ENCODE results near the gene S1PR2.
A peak's percentile ranks its signal among the peaks of the same experiment; 100 is the strongest.
"Not testable (repeated sequence)": the region's sequence is repeated elsewhere in the genome, so short reads cannot be mapped to it uniquely, and the experiment has no call there.

Gene S1PR2

DNA sequence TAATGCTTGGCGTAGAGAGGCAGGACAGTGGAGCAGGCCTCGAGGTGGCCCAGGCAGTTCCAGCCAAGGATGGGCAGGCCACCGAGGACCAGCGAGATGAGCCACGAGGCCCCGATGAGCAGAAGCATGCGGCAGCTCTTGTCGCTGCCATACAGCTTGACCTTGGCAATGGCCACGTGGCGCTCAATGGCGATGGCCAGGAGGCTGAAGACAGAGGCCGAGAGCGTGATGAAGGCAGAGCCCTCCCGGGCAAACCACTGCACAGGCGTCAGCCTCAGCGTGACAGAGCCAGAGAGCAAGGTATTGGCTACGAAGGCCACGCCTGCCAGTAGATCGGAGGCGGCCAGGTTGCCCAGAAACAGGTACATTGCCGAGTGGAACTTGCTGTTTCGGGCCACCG is 6.8 kb downstream of the S1PR2 start:
- no peak for DNase-seq (ENCODE audit: low spot score)

DNA sequence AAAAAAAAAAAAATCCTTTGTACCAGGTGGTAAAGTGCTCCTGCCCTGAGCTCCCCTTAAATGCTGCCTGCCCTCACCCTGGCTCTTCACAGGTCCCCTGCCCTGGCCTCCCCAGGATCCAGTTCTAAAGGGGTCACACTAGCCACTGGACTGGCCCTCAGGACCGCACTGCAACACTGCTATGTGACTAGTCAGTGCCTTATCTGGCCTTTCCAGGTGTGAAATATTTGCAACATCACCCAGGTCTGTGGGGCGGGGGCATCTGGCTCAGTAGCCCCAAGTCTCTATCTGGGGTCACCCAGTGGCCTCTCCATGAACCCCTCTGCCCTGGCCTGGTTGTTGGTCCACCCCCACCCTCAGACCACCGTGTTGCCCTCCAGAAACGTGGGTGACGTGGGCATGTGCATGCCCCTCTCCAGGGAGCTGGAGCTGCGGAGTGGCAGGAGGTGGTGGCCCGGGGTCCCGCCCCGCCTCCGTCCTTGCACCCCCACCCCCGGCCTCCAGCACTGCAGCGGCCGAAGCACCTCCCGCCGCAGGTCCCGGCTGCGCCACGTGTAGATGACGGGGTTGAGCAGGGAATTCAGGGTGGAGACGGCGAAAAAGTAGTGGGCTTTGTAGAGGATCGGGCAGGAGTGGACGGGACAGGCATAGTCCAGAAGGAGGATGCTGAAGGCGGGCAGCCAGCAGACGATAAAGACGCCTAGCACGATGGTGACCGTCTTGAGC is 7.5 kb downstream of the S1PR2 start:
- DNase-seq (ENCODE audit: low spot score) = no peak

DNA sequence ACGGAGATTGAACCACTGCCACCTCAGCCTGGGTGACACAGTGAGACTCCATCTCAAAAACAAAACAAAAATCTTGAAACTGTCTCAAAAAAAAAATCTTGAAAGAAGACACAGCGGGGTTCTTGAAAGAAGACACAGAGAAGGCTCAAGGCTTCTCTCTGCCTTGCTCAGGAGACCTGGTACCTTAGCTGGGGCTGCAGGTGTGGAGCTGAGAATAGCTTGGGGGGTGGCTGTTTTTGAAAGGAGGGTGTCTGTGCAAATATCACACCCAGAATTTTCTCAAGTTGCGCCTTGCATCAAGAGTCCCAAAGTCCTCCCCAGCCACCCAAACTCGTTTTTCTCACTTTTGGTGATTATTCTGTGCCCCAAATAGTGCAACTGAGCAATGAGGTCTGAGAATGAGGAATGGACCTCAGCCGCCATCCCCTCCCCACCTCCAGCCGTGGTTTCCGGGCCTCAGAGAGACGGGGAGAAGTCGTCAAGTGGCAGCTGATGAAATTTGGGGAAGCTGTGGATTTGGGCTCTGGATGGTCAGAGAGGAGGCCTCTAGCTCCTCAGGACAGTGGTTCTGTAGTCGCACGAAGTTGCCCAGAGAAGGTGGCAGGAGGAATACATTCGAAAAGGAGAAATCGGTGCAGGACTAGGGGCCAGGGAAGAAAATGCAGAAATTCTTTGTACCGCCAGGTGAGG is 8.8 kb downstream of the S1PR2 start:
- DNase-seq (ENCODE audit: low spot score) = no peak

DNA sequence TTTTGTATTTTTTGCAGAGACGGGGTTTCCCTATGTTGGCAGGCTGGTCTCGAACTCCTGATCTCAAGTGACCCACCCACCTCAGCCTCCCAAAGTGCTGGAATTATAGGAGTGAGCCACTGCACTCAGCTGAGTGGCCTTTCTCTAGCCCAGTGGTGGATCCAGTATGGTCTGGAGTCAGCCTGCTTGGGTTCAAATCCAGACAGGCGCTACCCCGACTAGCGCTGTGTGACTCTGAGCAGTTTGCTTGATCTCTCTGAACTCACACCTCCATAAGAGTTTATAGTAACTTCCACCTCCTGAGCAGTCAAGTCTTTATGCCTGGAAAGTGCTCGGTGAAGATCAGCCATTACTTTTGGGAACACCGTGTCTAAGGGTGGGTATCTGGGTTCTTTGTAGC is 10.4 kb downstream of the S1PR2 start:
- DNase-seq (ENCODE audit: low spot score) = no peak

DNA sequence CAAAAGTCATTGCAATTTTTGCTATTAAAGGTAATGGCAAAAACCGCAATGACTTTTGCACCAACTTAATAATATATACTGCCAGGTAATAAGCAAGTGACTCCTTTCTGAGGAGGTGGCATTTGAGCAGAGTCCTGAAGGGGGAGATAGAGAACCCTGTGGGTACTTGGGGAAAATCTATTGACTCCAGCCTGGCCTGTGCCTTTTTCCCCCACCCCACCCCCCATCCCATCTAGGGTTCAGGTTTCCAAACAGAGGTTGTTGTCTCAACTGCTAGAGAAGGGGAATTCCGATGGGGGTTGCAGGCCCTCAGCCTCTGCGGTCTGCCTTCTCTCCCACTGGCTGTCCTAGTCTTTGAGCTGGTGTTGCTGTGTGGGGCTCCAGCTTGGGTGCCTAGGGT is 11.5 kb downstream of the S1PR2 start:
- DNase-seq (ENCODE audit: low spot score) = no peak

DNA sequence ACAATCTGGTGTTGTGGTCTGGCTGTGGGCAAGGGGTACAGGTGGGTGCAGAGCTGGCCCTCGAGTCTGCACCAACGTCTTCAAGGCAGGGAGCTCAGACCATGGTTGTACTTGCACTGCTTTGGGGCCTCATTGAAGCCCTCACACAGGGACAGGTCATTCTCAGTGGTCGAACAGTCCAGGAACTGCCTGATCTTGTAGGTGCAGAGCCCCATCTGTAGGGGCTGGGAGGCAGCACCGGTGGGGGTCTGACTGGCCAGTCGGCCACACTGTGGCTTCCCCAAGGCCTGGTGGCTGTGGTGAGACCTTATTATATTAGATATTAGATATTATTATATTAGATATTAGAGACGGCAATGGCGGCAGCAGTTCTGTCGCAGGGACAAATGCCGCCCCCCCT is 14.0 kb downstream of the S1PR2 start:
- no peak for DNase-seq (ENCODE audit: low spot score)

DNA sequence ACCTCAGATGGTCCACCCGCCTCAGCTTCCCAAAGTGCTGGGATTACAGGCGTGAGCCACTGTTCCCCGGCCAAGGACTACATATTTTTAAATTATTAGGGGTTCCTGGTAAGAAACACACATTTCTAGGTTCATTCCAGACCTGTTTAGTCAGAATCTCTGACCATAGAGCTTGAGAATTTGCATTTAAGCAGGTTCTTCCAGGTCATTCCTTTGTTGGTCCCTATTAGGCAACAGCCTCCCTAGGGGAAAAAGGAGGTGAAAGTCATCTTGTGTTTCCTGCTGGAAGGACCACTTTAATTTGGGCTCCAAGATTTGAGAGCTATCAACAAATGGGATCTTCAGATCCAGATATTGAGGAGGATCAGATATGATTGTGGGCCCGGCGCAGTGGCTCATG is 16.3 kb downstream of the S1PR2 start:
- no peak for DNase-seq (ENCODE audit: low spot score)

DNA sequence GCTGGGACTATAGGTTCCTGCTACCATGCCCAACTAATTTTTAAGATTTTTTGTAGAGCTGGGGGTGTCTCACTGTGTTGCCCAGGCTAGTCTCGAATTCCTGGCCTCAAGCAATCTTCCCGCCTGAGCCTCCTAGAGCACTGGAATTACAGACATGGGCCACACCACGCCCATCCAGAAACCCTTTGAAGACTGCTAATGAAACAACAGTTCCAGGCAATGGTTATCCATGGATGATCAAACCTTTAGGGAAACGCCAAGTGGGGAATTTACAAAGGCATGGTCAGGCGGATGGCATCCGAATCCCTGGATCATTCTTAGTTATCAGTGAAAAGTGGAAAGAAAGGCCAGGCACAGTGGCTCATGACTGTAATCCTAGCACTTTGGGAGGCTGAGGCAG is 19.4 kb downstream of the S1PR2 start:
- DNase-seq (ENCODE audit: low spot score) = no peak

DNA sequence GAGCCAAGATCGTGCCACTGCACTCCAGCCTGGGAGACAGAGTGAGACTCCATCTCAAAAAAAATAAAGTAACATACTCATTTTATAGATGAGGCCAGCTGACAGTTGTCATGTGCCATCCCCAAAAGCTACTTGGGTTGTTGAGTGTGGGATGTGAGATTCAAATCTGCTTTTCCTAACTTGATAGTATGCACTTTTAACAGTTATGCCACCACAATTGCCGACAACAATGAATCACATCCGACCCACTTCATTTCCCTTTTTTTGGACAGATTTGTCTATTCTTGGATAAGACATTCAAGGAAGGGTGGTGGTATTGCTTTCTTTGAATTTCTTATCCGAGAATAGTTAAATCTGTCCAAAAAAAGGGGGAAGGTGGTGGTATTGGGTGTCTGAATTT is 20.1 kb downstream of the S1PR2 start:
- no peak for DNase-seq (ENCODE audit: low spot score)

DNA sequence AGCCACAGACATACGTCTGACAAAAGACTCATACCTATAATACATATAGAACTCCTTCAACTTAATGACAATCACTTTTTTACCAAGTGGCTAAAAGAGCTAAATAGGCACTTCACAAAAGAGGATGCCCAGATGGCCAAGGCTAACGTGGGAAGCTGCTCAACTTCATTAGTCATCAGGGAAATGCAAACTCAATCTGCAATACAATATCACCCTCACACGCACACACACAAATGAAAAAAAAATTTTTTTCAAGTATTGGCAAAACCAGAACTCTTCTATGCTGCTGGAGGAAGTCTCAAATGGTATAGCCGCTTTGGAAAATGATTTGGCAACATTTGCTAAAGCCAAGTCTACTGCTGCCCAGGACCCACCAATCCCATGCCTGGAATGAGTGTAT is 21.8 kb downstream of the S1PR2 start:
- DNase-seq (ENCODE audit: low spot score) = no peak

DNA sequence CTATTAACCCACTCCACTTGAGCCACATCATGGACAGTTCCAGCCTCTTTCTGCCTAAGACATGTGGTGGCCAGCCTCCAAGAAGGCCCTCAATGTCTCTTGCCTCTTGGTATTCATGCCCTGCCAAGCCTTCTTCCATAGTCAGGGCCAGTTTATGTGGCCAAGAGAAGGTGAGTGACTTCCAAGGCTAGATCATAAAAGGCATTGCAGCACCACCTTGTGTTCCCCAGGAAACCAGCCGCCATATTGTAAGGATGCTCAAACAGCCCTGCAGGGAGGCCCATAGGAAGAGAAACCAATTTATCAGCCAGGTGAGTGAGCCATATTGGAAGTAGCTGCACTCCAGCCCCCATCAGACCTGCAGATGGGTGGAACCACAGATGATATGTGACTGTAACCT is 24.1 kb downstream of the S1PR2 start:
- no peak for DNase-seq (ENCODE audit: low spot score)

DNA sequence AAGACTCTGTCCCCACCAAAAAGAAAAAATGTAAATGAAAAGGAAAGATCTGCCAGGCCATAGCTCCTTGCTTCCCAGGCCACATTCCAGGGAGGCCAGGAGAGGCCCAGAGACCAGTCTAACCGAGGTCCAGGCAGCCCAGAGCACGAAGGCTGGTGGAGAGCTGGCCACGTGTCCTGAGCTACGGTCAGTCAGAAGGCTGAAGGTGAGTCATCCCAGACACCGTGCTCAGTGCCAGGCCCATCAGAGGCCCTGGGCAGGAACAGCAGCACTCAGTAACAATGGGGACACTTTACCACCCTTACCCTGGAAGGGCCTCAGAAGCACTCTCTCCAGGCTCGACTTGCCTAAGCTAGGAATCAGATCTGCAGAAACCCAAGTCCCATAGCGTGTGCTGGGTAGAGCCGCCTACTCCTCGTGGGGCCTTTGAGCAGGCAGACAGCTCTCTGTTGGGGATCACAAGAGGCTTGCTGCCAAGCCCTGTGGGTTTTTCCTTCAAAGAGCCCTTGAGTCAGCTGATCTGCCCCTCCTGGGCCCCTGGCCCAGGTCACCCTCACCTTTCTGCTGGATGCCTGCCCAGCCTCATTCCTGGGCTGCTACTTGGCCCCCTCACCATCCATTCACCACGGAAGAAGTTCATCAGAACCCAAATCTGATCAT is 24.8 kb downstream of the S1PR2 start:
- no peak for DNase-seq (ENCODE audit: low spot score)

DNA sequence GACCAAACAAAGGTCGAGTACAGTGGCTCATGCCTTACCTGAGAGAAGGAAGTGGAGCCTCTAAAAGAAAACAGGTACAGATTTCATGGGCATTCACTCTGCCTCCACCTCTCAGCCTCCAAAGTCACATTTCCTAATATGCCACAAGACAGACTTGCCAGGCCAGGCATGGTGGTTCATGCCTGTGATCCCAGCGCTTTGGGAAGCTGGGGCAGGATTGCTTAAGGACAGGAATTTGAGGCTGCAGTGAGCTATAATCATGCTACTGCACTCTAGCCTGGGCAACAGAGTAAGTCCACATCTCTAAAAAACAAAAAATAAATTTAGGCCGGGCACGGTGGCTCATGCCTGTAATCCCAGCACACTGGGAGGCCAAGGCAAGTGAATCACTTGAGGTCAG is 25.5 kb downstream of the S1PR2 start:
- no peak for DNase-seq (ENCODE audit: low spot score)

DNA sequence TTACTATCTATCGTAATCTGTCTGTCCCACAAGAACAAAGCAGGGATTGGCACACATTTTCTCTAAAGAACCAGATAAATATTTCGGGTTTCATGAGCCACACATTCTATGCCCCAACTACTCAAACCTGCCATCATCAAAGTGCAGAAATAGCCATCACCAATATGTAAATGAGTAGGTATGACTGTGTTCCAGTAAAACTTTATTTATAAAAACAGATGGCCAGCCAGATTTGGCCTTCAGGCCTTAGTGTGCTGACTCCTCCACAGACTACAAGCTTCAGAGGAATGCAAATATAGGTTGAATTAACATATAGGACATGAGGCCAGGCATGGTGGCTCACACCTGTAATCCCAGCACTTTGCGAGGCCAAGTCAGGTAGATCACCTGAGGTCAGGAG is 27.4 kb downstream of the S1PR2 start:
- no peak for DNase-seq (ENCODE audit: low spot score)

DNA sequence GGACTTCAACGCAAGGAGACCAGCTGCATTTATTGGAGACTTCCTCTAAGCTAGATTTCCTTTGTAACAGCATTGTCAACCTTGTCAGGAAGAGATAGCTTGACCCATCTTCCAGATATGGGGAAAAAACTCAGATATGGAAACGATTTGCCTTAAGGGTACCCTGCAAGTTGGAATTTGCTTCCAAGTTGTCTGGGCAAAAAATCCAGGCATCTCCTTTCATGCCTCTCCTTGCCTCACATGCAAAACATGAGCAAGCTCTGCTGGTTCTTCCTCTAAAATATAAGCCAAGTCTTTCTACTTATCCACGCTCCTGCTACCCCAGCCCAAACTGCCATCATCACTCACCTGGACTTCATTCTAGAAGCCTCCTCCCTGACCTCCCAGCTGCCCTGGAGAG is 30.0 kb downstream of the S1PR2 start:
- DNase-seq (ENCODE audit: low spot score) = no peak

DNA sequence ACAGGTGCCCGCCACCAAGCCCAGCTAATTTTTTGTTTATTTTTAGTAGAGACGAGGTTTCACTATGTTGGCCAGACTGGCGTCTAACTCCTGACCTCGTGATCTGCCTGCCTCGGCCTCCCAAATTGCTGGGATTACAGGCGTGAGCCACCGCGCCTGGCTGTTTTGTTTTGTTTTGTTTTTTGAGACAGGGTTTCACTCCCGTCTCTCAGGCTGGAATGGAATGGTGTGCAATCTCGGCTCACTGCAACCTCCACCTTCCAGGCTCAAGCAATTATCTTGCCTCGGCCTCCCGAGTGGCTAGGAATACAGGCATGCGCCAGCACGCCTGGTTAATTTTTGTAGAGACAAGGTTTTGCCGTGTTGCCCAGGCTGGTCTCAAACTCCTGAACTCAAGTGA is 31.0 kb downstream of the S1PR2 start:
- not testable (repeated sequence) for DNase-seq (ENCODE audit: low spot score)

DNA sequence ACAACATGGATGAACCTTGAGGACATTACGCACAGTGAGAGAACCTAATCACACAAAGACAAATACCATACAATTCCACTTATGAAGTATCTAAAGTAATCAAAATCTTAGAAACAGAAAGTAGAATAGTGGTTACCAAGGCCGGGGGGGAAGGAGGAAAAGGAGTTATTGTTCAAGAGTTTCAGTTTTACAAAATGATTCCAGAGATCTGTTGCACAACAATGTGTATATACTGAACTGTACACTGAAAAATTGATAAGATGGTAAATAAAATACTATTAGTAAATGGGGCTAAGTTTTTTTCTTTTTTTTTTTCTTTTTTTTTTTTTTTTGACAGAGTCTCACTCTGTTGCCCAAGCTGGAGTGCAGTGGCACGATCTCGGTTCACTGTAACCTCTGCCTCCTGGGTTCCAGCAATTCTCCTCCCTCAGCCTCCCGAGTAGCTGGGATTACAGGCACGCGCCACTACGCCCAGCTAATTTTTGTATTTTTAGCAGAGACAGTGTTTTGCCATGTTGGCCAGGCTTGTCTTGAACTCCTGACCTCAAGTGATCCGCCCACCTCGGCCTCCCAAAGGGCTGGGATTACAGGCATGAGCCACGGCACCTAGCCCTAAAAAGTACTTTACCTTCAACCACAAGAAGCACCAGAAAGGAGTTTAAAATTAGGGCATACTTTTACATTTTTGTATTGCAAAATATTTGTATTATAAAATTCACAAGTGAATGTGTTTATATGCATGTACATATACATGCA is 32.1 kb downstream of the S1PR2 start:
- DNase-seq (ENCODE audit: low spot score) = not testable (repeated sequence)

DNA sequence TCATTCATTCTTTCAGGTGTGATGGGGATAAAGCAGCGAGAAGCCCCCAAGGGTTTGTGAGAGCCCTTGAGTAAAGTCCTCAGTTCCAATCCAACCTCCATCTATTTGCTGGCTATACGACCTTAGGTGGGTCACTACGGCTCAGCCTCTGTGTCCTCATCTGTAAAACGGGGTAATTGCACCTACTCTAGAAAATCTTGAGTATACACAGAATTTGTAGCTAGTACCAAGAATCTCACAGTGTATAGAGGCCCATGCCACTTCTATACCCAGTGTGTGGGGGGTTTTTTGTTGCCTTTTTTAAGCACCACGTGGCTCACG is 36.0 kb downstream of the S1PR2 start:
- no peak for DNase-seq (ENCODE audit: low spot score)

DNA sequence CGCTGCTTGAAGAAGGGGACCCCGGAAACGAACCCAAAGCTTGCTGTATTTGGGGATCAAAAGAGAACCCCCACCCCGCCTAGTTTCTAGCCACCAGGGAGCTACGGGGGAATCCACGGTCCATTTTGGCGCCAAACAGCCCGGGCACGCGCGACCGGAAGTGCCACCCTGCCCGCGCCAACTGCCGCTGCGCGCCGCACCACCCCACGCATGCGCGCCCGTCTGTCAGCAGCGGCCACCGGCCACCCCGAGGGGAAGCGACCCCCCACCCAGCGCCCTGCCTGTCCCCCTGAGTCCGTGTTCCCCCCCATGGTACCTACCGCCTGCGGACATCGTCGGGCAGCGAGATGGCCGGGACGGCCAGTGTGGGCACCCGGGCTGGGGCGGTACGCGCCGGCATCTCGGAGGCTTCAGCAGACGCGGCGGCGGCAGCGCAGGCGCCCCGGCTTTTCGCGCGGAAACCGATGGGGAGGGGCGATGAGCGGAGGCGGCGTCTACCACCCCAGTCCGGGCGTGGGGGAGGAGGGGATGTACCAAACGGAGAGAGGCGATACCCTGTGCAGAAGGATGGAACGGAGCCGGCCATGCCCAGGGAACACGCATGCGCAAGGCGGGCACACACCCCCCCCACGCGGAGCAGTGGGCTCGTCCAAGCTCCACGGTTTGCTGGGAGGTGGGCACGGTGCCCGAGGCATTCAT is 36.5 kb downstream of the S1PR2 start, which contains the start of gene DNMT1:
Gene DNMT1 (minus strand): TSS at position 454 of the 699 bp plus-strand sequence. CDS start 54 bp downstream, at position 400.
- peak; percentile 96 for DNase-seq (ENCODE audit: low spot score)

DNA sequence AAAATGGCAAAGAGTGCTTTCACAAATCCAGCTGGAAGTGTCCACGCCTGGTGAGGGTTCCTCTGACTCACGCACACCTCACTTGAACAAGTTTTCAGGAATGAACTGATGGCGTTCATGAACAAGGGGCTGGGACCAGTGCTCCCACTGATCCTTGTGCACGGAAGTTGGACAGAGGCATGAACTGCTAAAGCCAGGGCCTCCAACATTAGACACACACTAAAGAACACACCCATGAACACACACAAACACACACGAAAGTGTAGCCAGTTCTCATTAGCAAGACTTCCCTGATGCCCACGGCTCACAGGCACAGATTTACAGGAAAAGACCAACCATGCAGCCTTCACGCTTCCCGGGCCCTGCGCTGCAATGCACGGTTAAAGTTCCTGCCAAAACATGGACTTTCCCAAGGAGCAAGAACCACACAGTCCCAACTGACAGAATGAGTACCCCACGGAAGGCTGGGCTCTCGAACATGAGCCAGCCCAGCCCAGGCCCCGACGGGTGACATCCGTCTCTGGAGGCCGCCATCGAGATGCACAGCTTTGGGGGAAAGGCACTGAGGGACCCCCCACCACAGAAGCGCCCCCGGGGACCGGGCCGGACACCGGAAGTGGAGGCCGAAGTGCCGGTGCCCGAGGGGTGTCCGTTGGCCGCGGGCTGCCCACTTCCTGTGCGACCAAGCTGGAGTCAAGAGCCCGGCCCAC is 37.2 kb downstream of the S1PR2 start:
- no peak for DNase-seq (ENCODE audit: low spot score)

DNA sequence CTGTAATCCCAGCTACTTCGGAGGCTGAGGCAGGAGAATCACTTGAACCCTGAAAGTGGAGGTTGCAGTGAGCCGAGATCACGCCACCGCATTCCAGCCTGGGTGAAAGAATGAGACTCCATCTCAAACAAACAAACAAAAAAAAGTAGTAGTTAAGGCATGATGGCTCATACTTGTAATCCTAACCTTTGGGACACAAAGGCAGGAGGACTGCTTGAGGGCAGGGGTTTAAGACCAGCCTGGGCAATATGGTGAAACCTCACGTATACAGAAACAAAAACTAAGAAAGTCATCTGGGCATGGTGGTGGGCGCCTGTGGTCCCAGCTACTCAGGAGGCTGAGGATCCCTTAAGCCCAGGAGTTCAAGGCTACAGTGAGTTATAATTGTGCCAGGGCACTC is 38.2 kb downstream of the S1PR2 start:
- no peak for DNase-seq (ENCODE audit: low spot score)

Data from putamen (tissue), 1 donor.